H9 (cell line): ENCODE data around the gene PLA2G5. TPM values are rescaled to one million over a fixed set of nuclear protein-coding genes. Genes with fewer than 3 reads are reported as not detected.

Experiments
- DNase-seq: peaks from one replicate; pipeline ENCODE4 v3.0.0-alpha.2; 2017
- H2AFZ ChIP-seq: one replicate; pipeline ENCODE4 v1.6.1; 2013; ENCODE audit warnings: mild to moderate bottlenecking, low read length, control low read depth, moderate library complexity
- H2AK5ac ChIP-seq: 2 replicates; pipeline ENCODE4 v1.6.1; 2013; ENCODE audit warnings: low read length, control low read depth, mixed read lengths; ENCODE audit not compliant: insufficient read length
- H2BK120ac ChIP-seq: one replicate; pipeline ENCODE4 v1.6.1; 2013; ENCODE audit warnings: low read depth, mild to moderate bottlenecking, low read length, control low read depth, inconsistent platforms; ENCODE audit not compliant: poor library complexity, severe bottlenecking
- H2BK12ac ChIP-seq: 2 replicates; pipeline ENCODE4 v1.6.1; 2013; ENCODE audit warnings: low read length, control low read depth, mixed read lengths, low read depth; ENCODE audit not compliant: insufficient read length
- H2BK15ac ChIP-seq: 2 replicates; pipeline ENCODE4 v1.6.1; 2013; ENCODE audit warnings: low read depth, low read length, control low read depth
- H2BK20ac ChIP-seq: one replicate; pipeline ENCODE4 v1.6.1; 2013; ENCODE audit warnings: low read depth, mild to moderate bottlenecking, low read length, control low read depth, inconsistent platforms; ENCODE audit not compliant: poor library complexity, severe bottlenecking
- H2BK5ac ChIP-seq: 2 replicates; pipeline ENCODE4 v1.6.1; 2013; ENCODE audit warnings: low read length, control low read depth, mixed read lengths; ENCODE audit not compliant: insufficient read length
- H3K14ac ChIP-seq: 2 replicates; pipeline ENCODE4 v1.6.1; 2013; ENCODE audit warnings: low read length, control low read depth; ENCODE audit not compliant: insufficient read depth
- H3K18ac ChIP-seq: 2 replicates; pipeline ENCODE4 v1.6.1; 2013; ENCODE audit warnings: low read depth, mild to moderate bottlenecking, mixed read lengths, low read length, control low read depth; ENCODE audit not compliant: insufficient read length
- H3K23ac ChIP-seq: 2 replicates; pipeline ENCODE4 v1.6.1; 2013; ENCODE audit warnings: low read length, control low read depth, mixed read lengths, low read depth; ENCODE audit not compliant: insufficient read length
- H3K23me2 ChIP-seq: 2 replicates; pipeline ENCODE4 v1.6.1; 2013; ENCODE audit warnings: low read depth, mild to moderate bottlenecking, mixed read lengths, low read length, control low read depth; ENCODE audit not compliant: insufficient read length, poor library complexity, severe bottlenecking
- H3K27ac ChIP-seq: 2 replicates; pipeline ENCODE4 v1.5.1; 2013; ENCODE audit warnings: low read length, control low read depth, mixed read lengths, low read depth; ENCODE audit not compliant: insufficient read length
- H3K27me3 ChIP-seq: 2 replicates; pipeline ENCODE4 v1.6.1; 2013; ENCODE audit warnings: low read length, control low read depth, inconsistent platforms; ENCODE audit not compliant: insufficient read depth
- H3K4ac ChIP-seq: 2 replicates; pipeline ENCODE4 v1.6.1; 2013; ENCODE audit warnings: low read depth, mild to moderate bottlenecking, control low read depth, inconsistent platforms, low read length, moderate library complexity
- H3K4me1 ChIP-seq: 2 replicates; pipeline ENCODE4 v1.6.1; 2013; ENCODE audit warnings: low read length, control low read depth, inconsistent platforms; ENCODE audit not compliant: insufficient read depth
- H3K4me2 ChIP-seq: 2 replicates; pipeline ENCODE4 v1.6.1; 2013; ENCODE audit warnings: low read length, control low read depth, mixed read lengths; ENCODE audit not compliant: insufficient read length, insufficient read depth
- H3K56ac ChIP-seq: 2 replicates; pipeline ENCODE4 v1.6.1; 2013; ENCODE audit warnings: low read depth, mild to moderate bottlenecking, mixed read lengths, low read length, control low read depth; ENCODE audit not compliant: insufficient read length
- H3K79me1 ChIP-seq: 2 replicates; pipeline ENCODE4 v1.6.1; 2013; ENCODE audit warnings: low read depth, mild to moderate bottlenecking, moderate library complexity, low read length, control low read depth, inconsistent platforms; ENCODE audit not compliant: insufficient read depth, poor library complexity, severe bottlenecking
- H3K79me2 ChIP-seq: 2 replicates; pipeline ENCODE4 v1.6.1; 2013; ENCODE audit warnings: low read length, control low read depth, inconsistent platforms; ENCODE audit not compliant: insufficient read depth
- H3K9ac ChIP-seq: 2 replicates; pipeline ENCODE4 v1.6.1; 2013; ENCODE audit warnings: low read length, control low read depth, mixed read lengths; ENCODE audit not compliant: insufficient read length; ENCODE audit errors: extremely low read depth
- H3K9me3 ChIP-seq: one replicate; pipeline ENCODE4 v1.6.1; 2013; ENCODE audit warnings: low read depth, low read length, inconsistent platforms; ENCODE audit not compliant: control insufficient read depth
- H3T11ph ChIP-seq: one replicate; pipeline ENCODE4 v1.6.1; 2013; ENCODE audit warnings: mild to moderate bottlenecking, low read length, control low read depth, inconsistent platforms
- H4K20me1 ChIP-seq: one replicate; pipeline ENCODE4 v1.6.1; 2013; ENCODE audit not compliant: control insufficient read depth, insufficient read length, insufficient read depth
- H4K5ac ChIP-seq: 2 replicates; pipeline ENCODE4 v1.6.1; 2013; ENCODE audit warnings: low read depth, mild to moderate bottlenecking, mixed read lengths, low read length, control low read depth; ENCODE audit not compliant: insufficient read length
- H4K8ac ChIP-seq: replicated peaks from 2 replicates; pipeline ENCODE4 v1.6.1; 2013; ENCODE audit warnings: low read length, control low read depth, mixed read lengths, low read depth; ENCODE audit not compliant: insufficient read length
- H4K91ac ChIP-seq: 2 replicates; pipeline ENCODE4 v1.6.1; 2013; ENCODE audit warnings: low read depth, mild to moderate bottlenecking, moderate library complexity, mixed read lengths, low read length, control low read depth; ENCODE audit not compliant: insufficient read length
- H3K27ac Mint-ChIP-seq, 3 experiments: 2 replicates in 2 of 3; 3 replicates in 1 of 3; pipeline ENCODE4 v1.8.0; 2020 to 2021; ENCODE audit warnings: mixed read lengths in 3 of 3, mild to moderate bottlenecking in 1 of 3, moderate library complexity in 1 of 3
- H3K27me3 Mint-ChIP-seq: 2 replicates; pipeline ENCODE4 v1.8.0; 2021; ENCODE audit warnings: low read depth, mild to moderate bottlenecking, moderate library complexity, mixed read lengths
- H3K36me3 Mint-ChIP-seq, 3 experiments: 2 replicates in 2 of 3; 3 replicates in 1 of 3; pipeline ENCODE4 v1.8.0; 2020 to 2021; ENCODE audit warnings: low read depth in 3 of 3, mixed read lengths in 3 of 3; ENCODE audit not compliant: insufficient read depth in 1 of 3
- H3K4me1 Mint-ChIP-seq, 2 experiments: 2 replicates each; pipeline ENCODE4 v1.8.0; 2020; ENCODE audit warnings: mixed read lengths in 2 of 2
- H3K4me3 Mint-ChIP-seq, 2 experiments: 2 replicates in 1 of 2; 3 replicates in 1 of 2; pipeline ENCODE4 v1.8.0; 2020 to 2021; ENCODE audit warnings: mild to moderate bottlenecking in 2 of 2, mixed read lengths in 2 of 2, moderate library complexity in 1 of 2
- H3K9me3 Mint-ChIP-seq, 2 experiments: 2 replicates in 1 of 2; 3 replicates in 1 of 2; pipeline ENCODE4 v1.8.0; 2020; ENCODE audit warnings: mild to moderate bottlenecking in 2 of 2, mixed read lengths in 2 of 2, moderate library complexity in 1 of 2
- WGBS: extraction: QIAGEN DNeasy Blood & Tissue Kit; methylation state at CpG from one replicate; pipeline ENCODE4 v1.1.7; 2013; ENCODE audit warnings: missing lambda C conversion rate, low lambda C conversion rate, mixed read lengths; ENCODE audit not compliant: insufficient read length; ENCODE audit errors: extremely low coverage; 5-methylcytosine and 5-hydroxymethylcytosine counted together
- total RNA-seq: library from RNA; stranded (reverse); gene quantifications from 2 replicates; pipeline ENCODE4 v1.2.1, GENCODE V29; 2021
- TF ChIP-seq, protein P1 (sequence below): fragments of 200-600 bp; sonication (generic); conservative IDR thresholded peaks from 3 replicates; pipeline ENCODE4 v1.8.0; 2021; ENCODE audit warnings: antibody characterized with exemption, mild to moderate bottlenecking

PLA2G5 gene
- total RNA-seq, 1 experiment from 2014 or later = not detected

DNA sequence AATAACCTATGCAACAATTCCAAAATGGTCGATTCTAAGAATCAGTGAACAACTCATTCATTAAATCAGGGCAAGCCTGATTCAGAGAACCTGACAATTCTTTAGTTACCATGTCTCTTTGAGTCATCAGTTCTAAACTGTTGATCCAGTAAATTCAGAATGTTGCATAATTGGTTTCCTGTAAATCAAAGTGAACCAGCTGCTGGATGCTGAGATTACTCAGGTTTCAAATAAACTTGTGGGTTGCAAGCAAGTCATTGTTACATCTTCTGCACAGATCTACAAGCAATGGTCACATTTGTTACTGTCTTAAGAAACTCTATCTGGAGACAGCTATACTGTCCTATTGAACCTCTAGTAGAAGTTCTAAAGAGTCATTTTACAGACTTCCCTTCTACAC is 32.9 kb downstream of the PLA2G5 start:
- H2BK120ac ChIP-seq = no peak overlapping the region
- H2AFZ ChIP-seq = no peak overlapping the region
- H2AK5ac ChIP-seq = no peak overlapping the region
- no peak overlapping the region for H3K14ac ChIP-seq
- H4K20me1 ChIP-seq = no peaks in the 10 kb centered on the region
- Mint-ChIP-seq H3K4me3 (no peak overlapping the region), H3K27me3 (peaks cover 5% of the 10 kb centered on the region; the same call in 1 of the 2 replicates), H3K4me1 (peaks cover 6 to 8% of the 10 kb centered on the region in 2 experiments), H3K9me3 (peaks cover 12 to 24% of the 10 kb centered on the region in 2 experiments), H3K27ac (no peak overlapping the region), H3K36me3 (peaks cover 4 to 7% (median 6%) of the 10 kb centered on the region in 3 experiments; a peak in 6 of 7 replicates)
- no peaks in the 10 kb centered on the region for H3K23me2 ChIP-seq
- no peaks in the 10 kb centered on the region for H3K4me1 ChIP-seq
- H4K5ac ChIP-seq = no peak overlapping the region
- H4K8ac ChIP-seq = no peak overlapping the region
- no peak for DNase-seq
- H3K4ac ChIP-seq = no peak overlapping the region
- H2BK5ac ChIP-seq = no peak overlapping the region
- H2BK20ac ChIP-seq = no peak overlapping the region
- H3K79me1 ChIP-seq = no peaks in the 10 kb centered on the region
- H3K18ac ChIP-seq = no peak overlapping the region
- no peak overlapping the region for H3K27ac ChIP-seq
- H3K9ac ChIP-seq = no peak overlapping the region
- H3K9me3 ChIP-seq = peaks cover 7% of the 10 kb centered on the region
- no peak overlapping the region for H3K56ac ChIP-seq
- no peak overlapping the region for H2BK15ac ChIP-seq
- H2BK12ac ChIP-seq = no peak overlapping the region
- no peak overlapping the region for H3T11ph ChIP-seq
- H3K4me2 ChIP-seq = no peak overlapping the region
- no peaks in the 10 kb centered on the region for H3K27me3 ChIP-seq
- no peaks in the 10 kb centered on the region for H3K79me2 ChIP-seq
- H4K91ac ChIP-seq = no peak overlapping the region
- H3K23ac ChIP-seq = no peak overlapping the region
- TF ChIP-seq, protein P1, sequence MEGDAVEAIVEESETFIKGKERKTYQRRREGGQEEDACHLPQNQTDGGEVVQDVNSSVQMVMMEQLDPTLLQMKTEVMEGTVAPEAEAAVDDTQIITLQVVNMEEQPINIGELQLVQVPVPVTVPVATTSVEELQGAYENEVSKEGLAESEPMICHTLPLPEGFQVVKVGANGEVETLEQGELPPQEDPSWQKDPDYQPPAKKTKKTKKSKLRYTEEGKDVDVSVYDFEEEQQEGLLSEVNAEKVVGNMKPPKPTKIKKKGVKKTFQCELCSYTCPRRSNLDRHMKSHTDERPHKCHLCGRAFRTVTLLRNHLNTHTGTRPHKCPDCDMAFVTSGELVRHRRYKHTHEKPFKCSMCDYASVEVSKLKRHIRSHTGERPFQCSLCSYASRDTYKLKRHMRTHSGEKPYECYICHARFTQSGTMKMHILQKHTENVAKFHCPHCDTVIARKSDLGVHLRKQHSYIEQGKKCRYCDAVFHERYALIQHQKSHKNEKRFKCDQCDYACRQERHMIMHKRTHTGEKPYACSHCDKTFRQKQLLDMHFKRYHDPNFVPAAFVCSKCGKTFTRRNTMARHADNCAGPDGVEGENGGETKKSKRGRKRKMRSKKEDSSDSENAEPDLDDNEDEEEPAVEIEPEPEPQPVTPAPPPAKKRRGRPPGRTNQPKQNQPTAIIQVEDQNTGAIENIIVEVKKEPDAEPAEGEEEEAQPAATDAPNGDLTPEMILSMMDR = no peak
- no CpG with 5 or more reads among the region's 1 CpG for whole genome bisulfite sequencing
